OCI-LY1 (cell line): Measurements from ENCODE around the gene EIF2D.

Experiments
- H2AFZ ChIP-seq: fragments of 200-600 bp; sonication (generic), shearing (Covaris generic); 2 replicates; pipeline ENCODE4 v1.6.0; 2014; ENCODE audit warnings: antibody characterized with exemption, mild to moderate bottlenecking, low read length
- H3F3A ChIP-seq: fragments of 200-600 bp; sonication (generic), shearing (Covaris generic); 2 replicates; pipeline ENCODE4 v1.6.0; 2014; ENCODE audit warnings: mild to moderate bottlenecking, antibody characterized with exemption, low read length, moderate library complexity; ENCODE audit not compliant: insufficient read depth
- H3K27ac ChIP-seq: fragments of 200-600 bp; sonication (generic); 2 replicates; pipeline ENCODE4 v1.5.1; 2014; ENCODE audit warnings: low read length, mixed run types, mild to moderate bottlenecking, low read depth; ENCODE audit not compliant: poor library complexity, severe bottlenecking
- H3K27me3 ChIP-seq: fragments of 200-600 bp; sonication (generic); 2 replicates; pipeline ENCODE4 v1.6.0; 2014; ENCODE audit warnings: antibody characterized with exemption, mild to moderate bottlenecking, low read length, moderate library complexity; ENCODE audit not compliant: insufficient read depth
- H3K36me3 ChIP-seq: fragments of 200-600 bp; sonication (generic); 2 replicates; pipeline ENCODE4 v1.6.1; 2014; ENCODE audit warnings: mild to moderate bottlenecking, antibody characterized with exemption, low read length, moderate library complexity, mixed read lengths; ENCODE audit not compliant: insufficient read depth
- H3K4me1 ChIP-seq: fragments of 200-600 bp; sonication (generic); 2 replicates; pipeline ENCODE4 v1.5.1; 2014; ENCODE audit warnings: mild to moderate bottlenecking, low read length, moderate library complexity; ENCODE audit not compliant: insufficient read depth, severe bottlenecking
- H3K4me2 ChIP-seq: fragments of 200-600 bp; sonication (generic), shearing (Covaris generic); 2 replicates; pipeline ENCODE4 v1.6.1; 2014; ENCODE audit warnings: low read length
- H3K4me3 ChIP-seq: fragments of 200-600 bp; sonication (generic); 2 replicates; pipeline ENCODE4 v1.5.1; 2014; ENCODE audit warnings: low read length, low read depth, mild to moderate bottlenecking, mixed read lengths; ENCODE audit not compliant: poor library complexity, severe bottlenecking
- H3K79me2 ChIP-seq: fragments of 200-600 bp; shearing (Covaris generic); 2 replicates; pipeline ENCODE4 v1.6.1; 2016; ENCODE audit warnings: mixed run types, low read length, mixed read lengths; ENCODE audit not compliant: insufficient read depth
- H3K9ac ChIP-seq: fragments of 200-600 bp; sonication (generic), shearing (Covaris generic); 2 replicates; pipeline ENCODE4 v1.6.1; 2014; ENCODE audit warnings: mild to moderate bottlenecking, low read length, mixed read lengths
- H3K9me2 ChIP-seq: fragments of 200-600 bp; sonication (generic), shearing (Covaris generic); 2 replicates; pipeline ENCODE4 v1.6.1; 2014; ENCODE audit warnings: low read depth, mild to moderate bottlenecking, low read length, mixed read lengths
- H3K9me3 ChIP-seq: fragments of 200-600 bp; shearing (Covaris generic); 2 replicates; pipeline ENCODE4 v1.6.1; 2014; ENCODE audit warnings: low read length, mixed read lengths
- H4K20me1 ChIP-seq: fragments of 200-600 bp; sonication (generic), shearing (Covaris generic); 2 replicates; pipeline ENCODE4 v1.6.0; 2016; ENCODE audit warnings: mild to moderate bottlenecking, low read length; ENCODE audit not compliant: insufficient read depth
- CTCF ChIP-seq: fragments of 200-600 bp; sonication (generic), shearing (Covaris generic); IDR thresholded peaks from 2 replicates; pipeline ENCODE4 v1.5.1; 2017; ENCODE audit warnings: mild to moderate bottlenecking, antibody characterized with exemption, low read length, moderate library complexity, mixed read lengths
- EZH2 ChIP-seq: fragments of 200-600 bp; sonication (generic), shearing (Covaris generic); IDR thresholded peaks from 2 replicates; pipeline ENCODE4 v1.8.0; 2017; ENCODE audit warnings: borderline replicate concordance, mixed run types, mild to moderate bottlenecking, antibody characterized with exemption, low read length, moderate library complexity, mixed read lengths

The EIF2D gene

GRCh38 chr1:206653715-206654459, 41.6 kb upstream of the EIF2D start:
- H4K20me1 ChIP-seq, result no peaks in the 10 kb centered on the region
- H3K9me3 ChIP-seq, result no peaks in the 10 kb centered on the region
- no peaks in the 10 kb centered on the region for H3K9me2 ChIP-seq
- H3K9ac ChIP-seq, result no peak overlapping the region
- no peaks in the 10 kb centered on the region for H3K27me3 ChIP-seq
- no peaks in the 10 kb centered on the region for H3F3A ChIP-seq
- no peaks in the 10 kb centered on the region; the same call in 1 of the 2 replicates for H3K36me3 ChIP-seq
- no peak overlapping the region for H2AFZ ChIP-seq
- no peak overlapping the region for H3K4me2 ChIP-seq
- no peak overlapping the region for H3K27ac ChIP-seq
- H3K4me3 ChIP-seq, result no peak overlapping the region
- TF ChIP-seq CTCF, result no peak
- no peak for TF ChIP-seq EZH2
- no peaks in the 10 kb centered on the region for H3K79me2 ChIP-seq
- peaks cover 6% of the 10 kb centered on the region for H3K4me1 ChIP-seq

GRCh38 chr1:206651958-206652890, 40.0 kb upstream of the EIF2D start:
- H3K4me3 ChIP-seq, result no peak overlapping the region
- H3K4me2 ChIP-seq, result no peak overlapping the region
- H3F3A ChIP-seq, result no peaks in the 10 kb centered on the region
- H3K27me3 ChIP-seq, result no peaks in the 10 kb centered on the region
- H2AFZ ChIP-seq, result no peak overlapping the region
- H3K4me1 ChIP-seq, result no peaks in the 10 kb centered on the region
- H3K9me3 ChIP-seq, result no peaks in the 10 kb centered on the region
- no peaks in the 10 kb centered on the region for H3K79me2 ChIP-seq
- no peaks in the 10 kb centered on the region for H3K9me2 ChIP-seq
- H3K36me3 ChIP-seq, result peaks cover 7% of the 10 kb centered on the region; the same call in 1 of the 2 replicates
- no peak overlapping the region for H3K9ac ChIP-seq
- H4K20me1 ChIP-seq, result no peaks in the 10 kb centered on the region
- TF ChIP-seq EZH2, result no peak
- no peak for TF ChIP-seq CTCF
- H3K27ac ChIP-seq, result no peak overlapping the region

GRCh38 chr1:206651014-206651413, 38.7 kb upstream of the EIF2D start:
- Histone ChIP-seq H3K4me1 (no peaks in the 10 kb centered on the region), H4K20me1 (no peaks in the 10 kb centered on the region), H3K4me3 (no peak overlapping the region), H3K79me2 (no peaks in the 10 kb centered on the region), H3K36me3 (peaks cover 7% of the 10 kb centered on the region; the same call in 1 of the 2 replicates), H3K27me3 (no peaks in the 10 kb centered on the region), H3K27ac (no peak overlapping the region), H3K9me2 (no peaks in the 10 kb centered on the region), H3K9ac (no peak overlapping the region), H3K4me2 (no peak overlapping the region), H3F3A (no peaks in the 10 kb centered on the region), H3K9me3 (no peaks in the 10 kb centered on the region), H2AFZ (no peak overlapping the region)
- no peak for TF ChIP-seq EZH2
- TF ChIP-seq CTCF, result no peak
